T follicular helper cell (primary cell): ENCODE results near the gene POLN.

Experiments used
- DNase-seq: peaks from one replicate; pipeline ENCODE4 v3.0.0-alpha.2; 2020; ENCODE audit warnings: low read depth

Gene POLN

DNA sequence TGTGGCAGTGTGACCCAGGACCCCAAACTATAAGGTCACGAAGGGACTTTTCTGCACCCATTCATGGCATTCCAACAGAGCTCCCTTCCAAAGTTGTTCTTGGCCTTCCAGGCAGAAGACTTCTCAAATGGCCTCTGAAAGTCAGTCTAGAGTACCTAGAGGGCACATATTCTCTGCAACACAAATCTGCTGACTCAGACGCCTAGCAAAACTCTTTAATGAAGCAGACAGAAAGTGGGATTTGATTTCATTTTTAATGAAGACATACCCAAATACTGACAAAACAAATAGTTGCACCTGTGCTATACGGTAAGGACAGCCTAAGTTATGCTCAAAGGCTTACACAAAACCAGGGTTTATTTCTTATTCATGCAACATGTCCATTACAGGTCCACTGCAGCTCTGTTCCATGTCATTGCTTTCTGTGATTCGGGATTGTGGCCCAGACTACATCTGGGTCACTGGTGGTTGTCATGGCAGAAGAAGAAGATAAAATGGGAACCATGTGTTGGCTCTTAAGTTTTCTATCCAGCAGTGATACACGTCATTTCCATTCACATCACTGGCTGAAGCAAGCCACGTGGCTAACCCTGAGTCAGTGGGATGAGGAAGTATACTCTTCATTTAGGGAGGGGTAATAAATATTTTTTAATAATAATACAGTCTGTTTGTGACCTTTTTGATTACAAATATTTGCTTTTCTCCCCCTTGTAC lies 125.1 kb downstream of the POLN start:
- no peak for DNase-seq

DNA sequence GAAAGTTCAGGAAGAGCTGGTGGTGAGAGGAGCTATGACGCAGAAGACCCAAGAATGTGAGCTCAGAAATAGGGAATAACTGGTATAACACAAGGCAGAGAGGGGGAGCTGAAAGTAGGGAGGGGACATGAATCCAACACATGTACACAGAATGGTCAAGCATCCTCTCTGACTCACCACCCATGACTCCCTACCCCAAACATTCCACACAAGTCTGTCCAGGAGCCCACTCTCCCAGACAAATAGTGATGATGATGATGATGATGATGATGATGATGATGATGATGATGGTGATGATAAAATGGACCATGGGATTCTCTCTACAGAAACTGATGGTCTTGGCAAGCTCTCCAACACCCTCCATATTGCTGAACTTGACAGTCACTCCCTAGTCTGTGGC lies 136.4 kb downstream of the POLN start:
- DNase-seq, result no peak

DNA sequence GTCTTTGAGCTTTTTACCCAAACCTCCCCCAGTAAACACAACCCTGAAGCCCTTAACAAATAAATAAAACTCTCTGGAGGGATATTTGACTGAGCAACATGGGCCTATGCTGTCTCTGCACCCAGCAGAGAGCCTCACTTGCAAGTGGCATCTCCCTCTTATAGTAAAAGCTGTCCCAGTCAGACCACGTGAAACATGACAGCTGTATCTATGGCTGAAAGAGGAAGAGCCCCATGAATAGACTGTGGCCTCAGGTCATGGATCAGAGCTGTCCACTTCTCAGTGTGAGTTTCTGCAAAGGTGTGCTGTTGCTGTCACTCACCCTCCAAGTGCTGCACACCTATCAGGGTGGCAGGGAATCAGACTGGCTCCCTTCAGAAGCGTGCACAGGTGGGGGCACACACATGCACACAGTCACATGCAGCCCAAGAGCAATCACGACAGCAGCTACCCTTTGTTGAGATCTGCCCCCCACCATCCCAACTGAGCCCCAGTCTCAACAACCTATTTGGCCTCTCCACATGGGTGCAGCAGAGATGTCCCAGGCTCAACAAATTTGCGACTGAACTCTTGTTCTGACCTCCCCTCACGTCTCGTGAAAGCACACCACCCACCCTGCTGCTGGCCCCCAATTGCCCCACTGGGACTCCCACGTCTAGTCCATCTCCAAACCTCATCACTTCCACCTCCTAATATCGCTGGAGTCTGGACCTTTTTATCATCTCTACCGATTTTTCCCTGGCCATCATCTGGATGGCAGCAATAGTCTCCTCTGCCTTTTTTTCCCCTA lies 137.2 kb downstream of the POLN start:
- DNase-seq, result no peak

DNA sequence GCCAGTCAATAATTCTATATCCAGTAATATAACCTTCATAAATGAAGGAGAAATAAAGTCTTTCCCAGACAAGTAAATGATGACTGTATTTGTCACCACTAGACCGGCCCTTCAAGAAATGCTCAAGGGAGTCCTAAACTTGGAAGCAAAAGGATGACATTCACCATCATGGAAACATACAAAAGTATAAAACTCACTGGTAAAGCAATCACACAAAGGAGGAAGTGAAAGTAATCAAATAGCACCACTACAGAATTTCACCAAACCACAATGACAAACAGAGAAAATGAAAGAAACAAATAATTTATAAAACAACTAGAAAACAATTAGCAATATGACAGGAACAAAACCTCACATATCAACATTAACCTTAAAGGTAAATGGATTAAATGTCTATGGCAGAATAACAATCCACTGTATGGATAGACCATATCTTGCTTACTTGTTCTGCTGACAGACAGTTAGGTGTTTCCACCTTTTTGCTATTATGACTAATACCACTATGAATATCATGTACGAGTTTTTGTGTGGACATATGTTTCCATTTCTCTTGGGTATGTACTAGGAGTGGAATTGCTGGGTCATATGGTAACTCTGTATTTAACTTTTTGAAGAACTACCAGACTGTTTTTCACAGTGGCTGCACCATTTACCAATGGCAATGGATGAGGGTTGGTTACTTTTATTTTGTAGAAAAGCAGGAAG lies 137.9 kb downstream of the POLN start:
- DNase-seq, result no peak

DNA sequence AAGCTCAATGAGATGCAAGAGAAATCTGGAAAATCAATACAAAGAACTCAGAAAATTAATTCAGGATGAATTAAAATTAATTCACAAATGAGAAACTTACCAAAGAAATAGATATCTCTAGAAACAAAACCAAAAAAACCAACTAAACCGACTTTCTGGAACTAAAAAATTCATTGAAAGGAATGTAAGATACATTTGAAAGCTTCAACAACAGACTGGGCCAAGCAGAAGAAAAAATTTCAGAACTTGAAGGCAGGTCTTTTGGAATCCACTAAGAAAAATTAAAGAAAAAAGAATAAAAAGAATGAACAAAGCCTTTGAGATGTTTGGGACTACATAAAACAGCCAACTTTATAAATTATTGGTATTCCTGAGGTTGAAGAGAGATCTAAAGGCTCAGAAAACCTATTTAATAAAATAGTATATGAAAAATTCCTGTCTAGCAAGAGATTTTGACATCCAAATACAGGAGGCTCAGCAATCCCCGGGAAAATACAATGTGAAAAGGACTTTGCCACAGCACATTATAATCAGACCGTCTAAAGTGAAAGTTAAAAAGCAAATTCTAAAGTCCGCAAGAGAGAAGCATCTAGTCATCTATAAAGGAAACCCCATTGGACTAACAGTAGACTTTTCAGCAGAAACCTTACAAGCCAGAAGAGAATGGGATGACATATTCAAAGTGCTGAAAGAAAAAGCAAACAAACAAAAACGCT lies 138.6 kb downstream of the POLN start:
- no peak for DNase-seq

DNA sequence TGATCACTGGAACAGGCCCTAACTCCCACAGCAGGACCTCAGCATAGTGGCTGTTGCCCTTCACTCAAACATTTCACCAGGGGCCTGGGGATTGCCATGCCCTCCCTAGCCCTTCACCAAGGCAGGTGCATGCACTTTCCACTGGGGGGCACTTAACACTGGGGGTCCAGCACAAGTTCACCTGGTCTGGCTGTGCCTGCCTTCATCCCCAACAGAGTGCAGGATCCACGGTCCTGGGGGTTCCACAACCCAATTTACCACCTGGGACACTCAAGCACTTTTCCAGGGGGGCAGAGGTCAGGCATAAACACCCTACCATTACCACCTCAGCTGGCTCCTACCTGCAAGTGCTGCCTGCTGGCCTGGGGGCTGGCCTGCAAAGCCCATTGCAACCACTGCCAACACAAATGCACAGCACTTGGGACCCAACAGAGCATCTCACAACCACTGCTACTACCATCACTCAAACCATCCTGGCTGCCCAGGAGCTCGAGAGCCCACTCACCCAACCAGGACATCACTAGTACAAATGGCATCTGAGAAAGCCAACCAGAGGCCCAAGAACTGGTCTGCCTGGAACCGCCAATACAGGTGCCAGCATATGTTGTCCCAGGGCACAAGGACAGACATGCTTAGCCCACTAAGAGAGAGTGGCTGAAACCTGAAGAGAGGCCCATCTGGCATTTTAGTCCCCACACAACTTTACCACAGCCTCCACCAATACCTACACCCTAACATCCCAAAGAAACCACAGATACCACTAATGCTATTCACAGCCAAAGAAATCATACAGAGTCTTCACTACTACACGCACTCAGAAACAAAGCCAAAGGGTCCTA lies 139.7 kb downstream of the POLN start:
- DNase-seq, result no peak

DNA sequence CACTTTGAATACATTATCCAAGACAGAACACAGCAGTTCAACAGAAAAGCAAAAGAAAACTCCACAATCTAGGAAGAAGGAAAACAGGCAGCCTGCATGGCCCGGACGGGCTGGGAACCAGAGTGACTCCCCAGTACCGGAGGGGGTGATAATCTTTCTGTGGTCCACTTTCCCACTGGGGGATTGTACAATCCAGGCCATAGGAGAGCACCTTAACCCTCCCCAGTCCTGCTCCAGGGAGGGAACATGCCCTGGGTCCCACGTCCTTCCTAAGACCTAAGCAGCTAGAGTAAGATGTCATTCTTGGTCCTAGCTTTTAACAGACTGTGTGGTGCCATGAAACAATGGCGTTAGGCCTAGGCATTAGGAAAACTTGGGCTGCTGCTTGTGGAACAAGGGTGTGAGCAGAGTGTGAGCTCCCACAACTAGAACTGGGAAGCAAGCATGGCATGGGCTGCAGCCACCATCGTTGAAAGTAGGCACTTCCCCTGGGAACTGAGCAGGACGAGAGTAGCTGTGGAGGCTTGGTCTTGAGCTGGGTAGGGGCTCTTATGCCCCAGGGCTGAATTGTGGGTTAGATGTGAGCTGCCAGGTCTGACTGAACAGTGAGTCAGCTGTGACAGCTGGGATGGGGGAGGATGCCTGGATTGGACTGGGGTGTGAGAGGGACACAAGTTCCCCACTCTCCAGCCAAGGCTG lies 140.4 kb downstream of the POLN start:
- DNase-seq, result no peak

DNA sequence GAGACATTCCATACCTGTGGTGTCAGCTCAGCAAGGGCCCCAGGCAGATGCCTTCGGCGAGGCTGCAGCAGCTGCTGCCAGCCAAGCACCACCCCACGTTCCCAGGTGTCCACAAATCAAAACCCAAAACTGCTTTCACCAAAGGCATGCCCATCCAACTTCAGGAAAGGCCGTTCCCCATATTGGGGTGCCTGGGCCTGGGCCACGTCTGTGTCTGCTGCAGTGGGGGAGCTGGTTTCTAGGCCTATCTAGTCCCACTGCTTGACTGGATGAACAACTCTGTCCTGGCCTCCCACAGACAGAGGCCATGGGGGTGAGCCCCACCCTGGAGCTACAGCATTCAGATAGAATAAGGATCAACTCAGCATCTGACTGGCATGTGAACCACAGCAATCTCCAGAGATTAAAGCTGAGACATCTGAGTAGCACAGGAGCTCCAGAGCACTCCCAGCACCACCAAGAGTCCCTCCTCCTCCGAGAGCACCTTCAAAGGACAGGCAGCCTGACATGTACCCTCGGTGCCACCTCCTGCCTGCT lies 145.8 kb downstream of the POLN start:
- DNase-seq, result no peak

DNA sequence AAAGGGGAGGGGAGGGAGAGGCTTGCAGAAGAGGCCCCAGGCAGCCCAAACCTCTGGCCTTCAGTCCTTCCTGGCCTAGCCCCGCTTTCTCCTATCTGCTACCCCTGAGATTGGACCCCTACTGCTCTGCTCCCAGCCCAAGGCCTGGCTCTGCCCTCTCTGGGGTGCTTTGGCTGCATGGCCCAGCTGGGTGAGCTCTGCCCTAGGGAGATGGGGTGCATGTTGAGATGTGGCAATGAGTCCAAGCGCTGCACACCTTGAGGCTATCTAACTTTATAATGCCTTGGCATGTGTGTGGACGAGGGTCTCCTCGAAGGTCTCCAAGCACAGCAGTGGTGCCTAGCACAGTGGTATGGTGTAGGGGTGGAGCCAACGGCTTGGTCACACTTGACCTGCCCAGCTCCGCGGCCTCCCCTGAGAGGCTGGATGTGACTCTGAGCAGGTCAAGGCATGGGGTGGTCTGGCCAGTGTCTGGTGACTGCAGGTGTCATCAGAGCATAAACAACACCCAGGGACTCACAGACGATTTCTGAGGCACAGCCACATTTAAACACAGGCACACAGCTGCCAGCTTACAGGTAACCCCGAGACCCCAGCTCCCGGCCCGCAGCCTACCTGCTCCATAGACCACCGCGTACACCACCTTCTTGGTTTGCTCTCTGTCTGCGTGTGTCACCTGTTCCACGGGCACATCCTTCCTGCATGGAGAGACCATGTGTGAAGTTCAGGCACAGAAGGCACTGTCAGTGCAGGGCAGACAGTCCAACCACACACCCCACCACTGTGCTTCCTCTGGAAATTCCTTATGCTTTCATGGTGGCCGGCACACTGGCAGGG lies 146.5 kb downstream of the POLN start:
- DNase-seq, result no peak

DNA sequence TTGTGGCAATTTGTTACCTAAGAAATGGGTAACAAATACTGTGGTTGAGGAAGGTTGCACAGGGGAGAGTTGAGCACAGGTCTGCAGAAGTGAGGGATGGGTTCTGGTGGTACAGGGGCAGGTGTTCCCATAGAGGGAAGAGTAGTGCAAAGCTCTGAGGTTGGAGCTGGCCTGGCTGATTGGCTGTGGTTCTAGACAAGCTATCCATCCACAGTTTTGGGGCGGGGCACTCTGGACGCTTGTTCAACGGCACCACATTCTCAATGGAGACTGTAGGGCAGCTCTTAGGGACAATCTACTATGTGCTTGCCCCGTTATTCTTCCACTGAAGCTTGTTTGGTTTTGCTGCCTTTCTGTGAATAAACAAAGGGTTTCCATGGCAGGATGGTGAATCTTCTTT lies 147.4 kb downstream of the POLN start:
- DNase-seq, result no peak

DNA sequence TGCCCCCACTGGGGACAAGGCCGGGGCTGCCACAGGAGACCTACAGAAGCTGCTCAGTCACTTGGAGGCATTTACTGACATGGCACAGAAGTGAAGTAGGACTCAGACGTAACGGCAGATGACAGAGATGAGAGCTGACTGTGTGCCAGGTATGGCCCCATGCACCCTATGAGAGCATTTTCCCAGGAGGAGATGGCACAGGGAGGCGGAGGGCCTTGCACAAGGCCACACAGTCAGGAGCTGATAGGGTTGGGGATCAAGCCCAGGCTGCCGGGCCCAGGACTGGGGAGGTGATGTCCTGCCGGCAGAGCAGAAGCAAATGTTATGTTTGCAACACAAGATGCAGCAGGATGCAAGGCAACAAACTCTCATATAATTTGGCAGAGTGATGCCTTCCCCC lies 148.7 kb downstream of the POLN start:
- DNase-seq, result no peak

DNA sequence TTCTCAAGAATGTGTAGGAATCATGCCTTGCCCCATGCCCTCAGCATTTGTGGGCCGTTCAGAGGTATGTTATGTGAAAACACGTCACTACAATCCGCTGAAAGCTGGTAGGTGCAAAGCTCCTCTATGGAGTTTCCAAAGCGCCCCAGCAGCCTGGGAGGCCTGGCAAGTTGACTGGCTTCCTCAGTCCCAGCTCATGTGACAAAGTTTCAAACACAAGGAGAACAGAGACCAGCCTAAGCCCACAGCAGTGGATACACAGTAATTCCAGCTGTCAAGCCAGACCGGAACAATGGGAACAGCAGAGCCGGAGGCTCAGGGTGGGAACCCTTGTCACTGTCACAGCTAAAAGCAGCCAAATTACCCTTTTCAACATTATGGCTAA lies 149.3 kb downstream of the POLN start:
- DNase-seq, result no peak

DNA sequence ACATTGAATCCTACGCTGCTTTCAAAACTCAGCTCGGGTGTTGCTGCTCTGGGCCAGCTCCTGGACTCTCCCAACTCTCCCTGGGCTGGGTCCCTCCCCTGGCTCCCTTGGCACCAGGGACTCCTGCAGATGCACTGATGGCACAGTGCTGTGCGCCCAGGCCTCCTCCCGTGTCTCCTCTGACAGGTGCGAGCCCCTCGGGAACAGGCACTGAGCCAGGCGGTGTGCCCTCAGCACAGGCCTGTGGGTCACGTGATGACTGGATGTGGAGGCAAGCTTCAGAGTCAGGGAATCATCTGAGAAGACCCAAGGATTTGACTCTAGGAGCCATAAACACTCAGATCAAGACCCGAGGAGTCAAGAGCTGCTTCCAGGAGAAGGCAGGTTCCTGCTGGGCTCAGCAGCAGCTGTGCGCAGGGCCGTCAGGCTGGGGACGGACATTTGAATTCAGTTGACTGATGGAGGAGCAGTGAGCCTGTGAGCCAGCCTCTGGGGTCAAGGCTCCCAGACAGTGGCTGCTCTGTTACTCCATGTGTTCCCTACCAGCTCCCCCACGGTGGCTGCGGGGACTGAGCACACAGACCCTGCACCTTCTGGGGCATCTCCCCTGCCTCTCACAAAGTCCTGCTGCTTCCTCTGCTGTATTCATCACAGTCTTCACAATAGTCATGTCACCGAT lies 149.8 kb downstream of the POLN start:
- DNase-seq, result no peak

DNA sequence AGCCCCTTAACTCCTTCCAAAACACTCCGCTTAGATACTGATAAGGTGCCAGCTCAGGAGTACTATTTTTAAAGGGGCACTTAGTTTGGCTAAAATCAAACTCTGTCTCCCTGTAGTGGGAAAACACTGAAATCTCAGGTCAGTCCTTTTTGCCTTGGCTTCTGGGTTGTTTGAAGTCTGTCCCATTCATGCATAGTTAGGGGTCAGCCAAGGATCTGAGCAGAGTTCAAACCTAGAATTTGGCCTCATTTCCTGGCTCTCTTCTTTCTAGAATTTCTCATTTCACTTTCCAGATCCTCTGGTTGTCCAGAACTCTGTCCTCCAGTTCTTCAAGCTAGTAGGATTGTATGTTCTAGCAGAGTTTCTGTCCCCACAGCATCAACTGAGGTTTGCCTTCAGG lies 151.3 kb downstream of the POLN start:
- no peak for DNase-seq

DNA sequence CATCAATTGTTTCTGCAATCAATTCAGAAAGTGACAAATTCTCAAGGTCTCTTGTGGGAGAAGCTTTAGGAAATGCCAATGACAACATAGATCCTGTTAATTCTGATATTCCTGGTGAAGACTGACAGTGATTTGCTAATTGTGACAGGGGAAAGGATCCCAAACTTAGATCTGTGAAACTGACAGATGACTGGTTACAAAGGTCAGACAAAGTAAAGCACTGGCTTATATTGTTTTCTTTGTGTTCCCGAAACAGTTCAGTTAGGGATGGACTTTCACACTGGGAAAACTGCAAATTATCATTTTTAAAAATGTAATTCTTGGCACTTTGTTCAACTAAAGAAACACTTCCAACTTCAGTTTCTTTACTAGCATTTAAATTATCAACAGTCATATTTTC lies 152.7 kb downstream of the POLN start:
- DNase-seq, result no peak

DNA sequence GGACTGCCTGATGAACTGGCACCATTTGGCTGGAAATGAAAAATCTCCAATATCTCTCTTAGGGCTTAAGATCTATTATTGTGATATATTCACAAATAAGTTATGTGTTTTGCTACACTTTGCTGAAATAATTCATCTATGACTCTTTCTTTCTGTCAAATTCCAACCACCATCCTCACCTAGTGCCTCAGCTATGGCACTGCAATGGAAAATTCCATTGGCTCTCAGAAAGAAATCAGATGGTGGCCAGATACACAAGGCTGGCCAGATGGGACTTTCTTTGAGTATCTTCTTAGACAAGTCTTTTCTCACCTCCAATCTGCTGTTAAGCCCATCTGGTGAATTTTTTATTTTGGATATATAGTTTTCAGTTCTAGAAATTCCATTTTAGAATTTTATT lies 154.8 kb downstream of the POLN start:
- DNase-seq, result no peak

DNA sequence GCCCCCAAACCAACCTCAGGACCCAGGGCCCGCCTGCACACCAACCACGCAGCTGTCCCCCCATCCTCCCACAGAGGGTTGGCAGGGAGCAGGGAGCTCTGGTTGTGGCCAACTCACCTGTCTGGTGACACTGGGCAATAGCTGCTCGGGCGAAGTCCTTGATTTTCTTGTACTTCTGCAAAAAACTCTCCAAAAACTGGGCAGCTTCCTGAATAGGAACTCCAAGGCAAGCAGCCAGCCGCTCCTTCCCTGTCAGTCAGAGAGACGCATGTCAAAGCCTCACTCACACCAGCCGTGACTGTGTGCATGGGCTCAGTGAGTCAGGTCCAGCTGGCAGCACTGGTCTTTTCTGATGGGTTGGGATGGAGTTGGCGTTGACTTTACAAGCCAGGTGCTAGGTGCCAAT lies 156.4 kb downstream of the POLN start:
- no peak for DNase-seq

DNA sequence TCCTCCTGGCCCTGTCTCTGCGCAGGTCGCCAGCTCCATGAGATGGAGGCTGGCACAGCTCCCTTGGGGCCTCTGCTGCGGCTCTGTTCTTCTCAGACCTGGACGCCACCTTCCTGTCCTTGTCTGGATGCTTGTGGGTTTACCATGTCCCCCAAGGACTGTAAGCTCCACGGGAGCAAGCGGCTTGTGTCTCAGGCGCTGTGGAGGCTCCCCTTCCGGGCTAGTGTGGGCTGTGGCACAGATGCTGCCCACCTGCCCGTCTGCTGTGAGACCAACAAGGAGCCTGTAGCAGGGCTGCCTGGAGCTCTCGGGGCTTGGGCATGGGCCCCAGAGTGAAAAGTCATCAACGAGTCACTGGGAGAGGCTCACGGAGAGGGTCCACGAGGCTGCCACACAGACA lies 157.6 kb downstream of the POLN start:
- DNase-seq, result no peak

DNA sequence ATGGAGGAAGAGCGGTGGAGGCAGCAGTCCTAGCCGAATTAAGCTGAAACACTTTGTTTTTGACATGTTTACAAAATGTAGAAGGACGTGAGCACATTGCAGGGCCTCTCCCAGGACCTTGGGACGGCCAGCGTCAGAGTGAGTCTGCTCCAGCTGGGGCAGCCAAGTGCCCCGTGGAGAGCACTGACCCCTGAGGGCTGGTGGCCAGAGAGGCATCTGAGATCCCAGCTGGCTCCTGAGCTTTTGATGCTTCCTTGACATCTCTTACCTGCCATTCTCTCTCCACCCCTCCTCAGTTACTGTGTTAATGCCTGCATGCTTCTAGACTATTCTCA lies 158.1 kb downstream of the POLN start:
- no peak for DNase-seq
